Measurements from ENCODE around the gene ZBTB48.

DNA sequence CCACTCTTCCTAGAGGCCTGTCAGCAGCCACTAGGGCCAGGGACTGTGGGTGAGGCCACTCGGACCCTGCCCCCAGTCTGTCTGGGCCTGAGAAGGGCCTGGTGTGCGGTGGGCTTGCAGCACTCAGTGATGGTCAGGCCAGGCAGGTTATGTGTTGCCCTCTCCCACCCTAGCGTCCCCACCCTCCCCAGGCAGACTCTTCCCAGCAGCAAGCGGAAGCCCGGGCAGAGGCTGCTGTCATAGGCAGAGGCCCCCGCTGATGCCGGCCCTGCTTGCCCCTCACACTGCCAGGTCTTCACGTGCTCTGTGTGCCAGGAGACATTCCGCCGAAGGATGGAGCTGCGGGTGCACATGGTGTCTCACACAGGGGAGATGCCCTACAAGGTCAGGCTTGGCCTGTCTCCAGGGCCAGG lies 6.6 kb downstream of the ZBTB48 start:
- TF ChIP-seq, protein P1, sequence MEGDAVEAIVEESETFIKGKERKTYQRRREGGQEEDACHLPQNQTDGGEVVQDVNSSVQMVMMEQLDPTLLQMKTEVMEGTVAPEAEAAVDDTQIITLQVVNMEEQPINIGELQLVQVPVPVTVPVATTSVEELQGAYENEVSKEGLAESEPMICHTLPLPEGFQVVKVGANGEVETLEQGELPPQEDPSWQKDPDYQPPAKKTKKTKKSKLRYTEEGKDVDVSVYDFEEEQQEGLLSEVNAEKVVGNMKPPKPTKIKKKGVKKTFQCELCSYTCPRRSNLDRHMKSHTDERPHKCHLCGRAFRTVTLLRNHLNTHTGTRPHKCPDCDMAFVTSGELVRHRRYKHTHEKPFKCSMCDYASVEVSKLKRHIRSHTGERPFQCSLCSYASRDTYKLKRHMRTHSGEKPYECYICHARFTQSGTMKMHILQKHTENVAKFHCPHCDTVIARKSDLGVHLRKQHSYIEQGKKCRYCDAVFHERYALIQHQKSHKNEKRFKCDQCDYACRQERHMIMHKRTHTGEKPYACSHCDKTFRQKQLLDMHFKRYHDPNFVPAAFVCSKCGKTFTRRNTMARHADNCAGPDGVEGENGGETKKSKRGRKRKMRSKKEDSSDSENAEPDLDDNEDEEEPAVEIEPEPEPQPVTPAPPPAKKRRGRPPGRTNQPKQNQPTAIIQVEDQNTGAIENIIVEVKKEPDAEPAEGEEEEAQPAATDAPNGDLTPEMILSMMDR (IDR thresholded peaks at IDR 0.05; ENCODE audit: insufficient read depth, low read length) = no peak
- TF ChIP-seq GABPA (IDR thresholded peaks at IDR 0.05; ENCODE audit: low read depth) = no peak
- TF ChIP-seq, protein P2, sequence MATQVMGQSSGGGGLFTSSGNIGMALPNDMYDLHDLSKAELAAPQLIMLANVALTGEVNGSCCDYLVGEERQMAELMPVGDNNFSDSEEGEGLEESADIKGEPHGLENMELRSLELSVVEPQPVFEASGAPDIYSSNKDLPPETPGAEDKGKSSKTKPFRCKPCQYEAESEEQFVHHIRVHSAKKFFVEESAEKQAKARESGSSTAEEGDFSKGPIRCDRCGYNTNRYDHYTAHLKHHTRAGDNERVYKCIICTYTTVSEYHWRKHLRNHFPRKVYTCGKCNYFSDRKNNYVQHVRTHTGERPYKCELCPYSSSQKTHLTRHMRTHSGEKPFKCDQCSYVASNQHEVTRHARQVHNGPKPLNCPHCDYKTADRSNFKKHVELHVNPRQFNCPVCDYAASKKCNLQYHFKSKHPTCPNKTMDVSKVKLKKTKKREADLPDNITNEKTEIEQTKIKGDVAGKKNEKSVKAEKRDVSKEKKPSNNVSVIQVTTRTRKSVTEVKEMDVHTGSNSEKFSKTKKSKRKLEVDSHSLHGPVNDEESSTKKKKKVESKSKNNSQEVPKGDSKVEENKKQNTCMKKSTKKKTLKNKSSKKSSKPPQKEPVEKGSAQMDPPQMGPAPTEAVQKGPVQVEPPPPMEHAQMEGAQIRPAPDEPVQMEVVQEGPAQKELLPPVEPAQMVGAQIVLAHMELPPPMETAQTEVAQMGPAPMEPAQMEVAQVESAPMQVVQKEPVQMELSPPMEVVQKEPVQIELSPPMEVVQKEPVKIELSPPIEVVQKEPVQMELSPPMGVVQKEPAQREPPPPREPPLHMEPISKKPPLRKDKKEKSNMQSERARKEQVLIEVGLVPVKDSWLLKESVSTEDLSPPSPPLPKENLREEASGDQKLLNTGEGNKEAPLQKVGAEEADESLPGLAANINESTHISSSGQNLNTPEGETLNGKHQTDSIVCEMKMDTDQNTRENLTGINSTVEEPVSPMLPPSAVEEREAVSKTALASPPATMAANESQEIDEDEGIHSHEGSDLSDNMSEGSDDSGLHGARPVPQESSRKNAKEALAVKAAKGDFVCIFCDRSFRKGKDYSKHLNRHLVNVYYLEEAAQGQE (IDR thresholded peaks at IDR 0.05; ENCODE audit: insufficient replicate concordance, low read depth) = no peak

Data from HL-60 (cell line).